NCI-H226 (cell line): ENCODE results near the gene NT5C2.
A peak's percentile ranks its signal among the peaks of the same experiment; 100 is the strongest.

Experiments used
- DNase-seq: peaks from one replicate; pipeline ENCODE4 v3.0.0-alpha.2; 2015

Gene NT5C2

GRCh38 chr10:103053659-103054581 is 139.2 kb downstream of the NT5C2 start:
- no peak for DNase-seq

- no peak for DNase-seq
Observed at GRCh38 chr10:103049237-103049636, 143.8 kb downstream of the NT5C2 start.

- no peak for DNase-seq
Observed at GRCh38 chr10:103047381-103047780, 145.7 kb downstream of the NT5C2 start.

- no peak for DNase-seq
Observed at GRCh38 chr10:103045961-103046360, 147.1 kb downstream of the NT5C2 start.

GRCh38 chr10:103044942-103045489 is 148.1 kb downstream of the NT5C2 start:
- no peak for DNase-seq

- DNase-seq = no peak
Observed at GRCh38 chr10:103042908-103043307, 150.2 kb downstream of the NT5C2 start.

GRCh38 chr10:103042129-103042528 is 150.9 kb downstream of the NT5C2 start:
- DNase-seq = no peak

- no peak for DNase-seq
Observed at GRCh38 chr10:103041391-103041790, 151.7 kb downstream of the NT5C2 start.

- DNase-seq = peak; percentile 80
Observed at GRCh38 chr10:103040418-103040817, 152.7 kb downstream of the NT5C2 start.

- no peak for DNase-seq
Observed at GRCh38 chr10:103038570-103038969, 154.5 kb downstream of the NT5C2 start.
